ENCODE measurements around the gene ALG13. TPM values are rescaled to one million over a fixed set of nuclear protein-coding genes. Genes with fewer than 3 reads are reported as not detected.

ALG13 gene
- total RNA-seq, 4 donors from 2014 or later: 36.7 to 42.9 (median 39.6) TPM

DNA sequence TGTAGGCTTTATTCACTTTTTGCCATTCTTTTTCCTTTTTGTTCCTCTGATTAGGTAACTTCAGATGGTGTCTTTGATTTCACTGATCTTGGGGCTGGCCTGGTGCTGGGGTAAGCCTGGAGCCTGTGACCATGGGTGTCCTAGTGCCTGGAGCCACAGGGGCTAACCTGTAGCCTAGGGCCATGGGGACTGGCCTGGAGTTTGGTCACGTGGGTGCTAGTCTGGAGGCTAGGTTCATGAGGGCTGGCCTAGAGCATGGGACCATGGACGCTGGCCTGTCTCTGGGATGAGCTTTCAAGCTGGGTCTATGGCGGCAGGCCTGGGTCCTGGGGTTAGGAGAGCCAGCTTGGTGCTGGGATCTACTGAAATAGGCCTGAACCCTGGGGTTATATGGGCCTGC lies 32.2 kb upstream of the ALG13 start:
- DNase-seq (ENCODE audit: low spot score in 2 of 2): no peak
- WGBS, 2 donors: 93% methylated on average over 3 of the region's 3 CpGs; no CpG with 5 or more reads in 1 of the 2 donors
- intact Hi-C loops (cut with DNase I; ENCODE audit: low total_unique reads): no loop called here
- TF ChIP-seq POLR2A (IDR thresholded peaks at IDR 0.05): no peak
- TF ChIP-seq, protein P1, sequence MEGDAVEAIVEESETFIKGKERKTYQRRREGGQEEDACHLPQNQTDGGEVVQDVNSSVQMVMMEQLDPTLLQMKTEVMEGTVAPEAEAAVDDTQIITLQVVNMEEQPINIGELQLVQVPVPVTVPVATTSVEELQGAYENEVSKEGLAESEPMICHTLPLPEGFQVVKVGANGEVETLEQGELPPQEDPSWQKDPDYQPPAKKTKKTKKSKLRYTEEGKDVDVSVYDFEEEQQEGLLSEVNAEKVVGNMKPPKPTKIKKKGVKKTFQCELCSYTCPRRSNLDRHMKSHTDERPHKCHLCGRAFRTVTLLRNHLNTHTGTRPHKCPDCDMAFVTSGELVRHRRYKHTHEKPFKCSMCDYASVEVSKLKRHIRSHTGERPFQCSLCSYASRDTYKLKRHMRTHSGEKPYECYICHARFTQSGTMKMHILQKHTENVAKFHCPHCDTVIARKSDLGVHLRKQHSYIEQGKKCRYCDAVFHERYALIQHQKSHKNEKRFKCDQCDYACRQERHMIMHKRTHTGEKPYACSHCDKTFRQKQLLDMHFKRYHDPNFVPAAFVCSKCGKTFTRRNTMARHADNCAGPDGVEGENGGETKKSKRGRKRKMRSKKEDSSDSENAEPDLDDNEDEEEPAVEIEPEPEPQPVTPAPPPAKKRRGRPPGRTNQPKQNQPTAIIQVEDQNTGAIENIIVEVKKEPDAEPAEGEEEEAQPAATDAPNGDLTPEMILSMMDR (IDR thresholded peaks at IDR 0.05): no peak
- H3K4me3 ChIP-seq (ENCODE audit: low read depth, poor library complexity, severe bottlenecking): no peak overlapping the region

DNA sequence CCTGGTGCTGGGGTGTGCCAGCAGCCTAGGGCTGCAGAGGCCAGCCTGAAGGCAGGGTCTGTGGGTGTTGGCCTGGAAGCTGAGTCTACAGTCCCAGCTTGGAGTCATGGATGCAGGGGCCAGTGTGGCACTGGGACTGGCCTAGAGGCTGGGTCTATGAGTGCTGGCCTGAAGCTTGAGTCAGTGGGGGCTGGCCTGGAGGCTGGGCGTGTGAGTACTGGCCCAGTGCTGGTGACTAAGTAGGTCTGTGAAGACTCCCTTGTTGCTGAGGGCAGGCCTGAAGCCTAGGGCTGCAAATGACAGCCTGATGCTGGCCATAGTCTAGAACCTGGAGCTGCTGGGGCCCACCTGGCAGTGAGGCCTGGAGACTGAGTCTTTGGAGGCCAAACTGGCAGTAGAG lies 31.3 kb upstream of the ALG13 start:
- no peak overlapping the region for H3K4me3 ChIP-seq (ENCODE audit: low read depth, poor library complexity, severe bottlenecking)
- no peak for DNase-seq (ENCODE audit: low spot score in 2 of 2)
- no peak for TF ChIP-seq POLR2A (IDR thresholded peaks at IDR 0.05)
- TF ChIP-seq, protein P1 (IDR thresholded peaks at IDR 0.05): no peak
- intact Hi-C loops (cut with DNase I; ENCODE audit: low total_unique reads): no loop called here
- WGBS, 2 donors: 88% methylated on average over 1 of the region's 1 CpG; no CpG with 5 or more reads in 1 of the 2 donors

DNA sequence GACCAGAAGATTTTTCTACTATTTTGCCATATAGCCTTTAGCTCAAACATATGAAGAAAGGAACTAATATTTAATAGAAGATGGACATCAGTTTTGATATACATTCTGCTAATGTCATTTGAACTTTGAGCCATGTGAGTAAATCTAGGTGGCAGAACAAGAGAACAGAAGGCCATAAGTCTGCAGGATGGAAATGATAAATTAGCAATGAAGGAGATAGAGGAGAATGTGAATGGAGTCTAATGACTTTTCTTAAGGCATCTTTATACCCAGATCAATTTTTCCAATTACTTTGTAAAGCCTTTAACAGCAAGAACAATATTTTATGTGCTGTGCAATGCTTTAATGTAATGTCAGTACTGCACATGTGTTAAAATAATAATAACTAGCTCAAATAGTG lies 30.1 kb upstream of the ALG13 start:
- intact Hi-C loops (cut with DNase I; ENCODE audit: low total_unique reads): no loop called here

DNA sequence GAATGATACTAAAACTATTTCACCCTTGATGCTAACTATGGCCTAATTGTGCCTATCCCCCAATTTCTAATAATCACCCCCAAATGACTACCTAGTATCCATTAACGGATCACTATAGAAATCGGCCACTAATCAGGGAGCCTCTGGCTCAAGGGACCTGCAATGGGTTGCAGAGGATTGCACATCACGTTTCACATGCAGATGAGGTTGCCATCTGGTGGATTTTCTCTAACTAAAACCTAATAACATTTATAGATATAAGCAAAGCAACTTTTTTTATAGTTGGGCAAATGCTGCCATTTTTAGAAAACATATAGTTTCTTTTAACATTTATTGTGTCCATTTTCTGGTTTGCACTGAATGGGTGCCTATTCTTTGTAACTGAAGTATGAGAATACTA lies 28.3 kb upstream of the ALG13 start:
- no peak overlapping the region for H3K4me3 ChIP-seq (ENCODE audit: low read depth, poor library complexity, severe bottlenecking)
- no peak for DNase-seq (ENCODE audit: low spot score in 2 of 2)
- intact Hi-C loops (cut with DNase I; ENCODE audit: low total_unique reads): no loop called here
- no peak for TF ChIP-seq POLR2A (IDR thresholded peaks at IDR 0.05)
- TF ChIP-seq, protein P1 (IDR thresholded peaks at IDR 0.05): no peak
- WGBS, 2 donors: 40 to 48% methylated on average over 3 of the region's 3 CpGs

More for the DNA sequence above, 30.1 kb upstream of the ALG13 start:
- DNase-seq (ENCODE audit: low spot score in 2 of 2): no peak
- no peak for TF ChIP-seq POLR2A (IDR thresholded peaks at IDR 0.05)
- TF ChIP-seq, protein P1 (IDR thresholded peaks at IDR 0.05): no peak
- no peak overlapping the region for H3K4me3 ChIP-seq (ENCODE audit: low read depth, poor library complexity, severe bottlenecking)

DNA sequence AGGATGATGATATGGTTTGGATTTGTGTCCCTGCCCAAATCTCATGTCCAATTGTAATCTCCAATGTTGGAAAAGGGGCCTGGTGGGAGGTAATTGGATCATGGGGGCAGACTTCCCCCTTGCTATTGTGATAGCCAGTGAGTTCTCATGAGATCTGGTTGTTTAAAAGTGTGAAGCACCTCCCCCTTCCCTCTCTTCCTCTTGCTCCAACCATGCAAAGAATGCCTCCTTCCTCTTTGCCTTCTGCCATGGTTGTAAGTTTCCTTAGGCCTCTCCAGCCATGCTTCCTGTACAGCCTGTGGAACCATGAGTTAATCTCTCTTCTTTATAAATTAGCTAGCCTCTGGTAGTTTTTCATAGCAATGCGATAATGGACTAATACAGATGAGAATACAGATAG lies 19.7 kb upstream of the ALG13 start:
- DNase-seq (ENCODE audit: low spot score in 2 of 2): no peak
- WGBS, 2 donors: 93 to 100% methylated on average over 1 of the region's 1 CpG
- H3K4me3 ChIP-seq (ENCODE audit: low read depth, poor library complexity, severe bottlenecking): no peak overlapping the region
- TF ChIP-seq, protein P1 (IDR thresholded peaks at IDR 0.05): no peak
- no peak for TF ChIP-seq POLR2A (IDR thresholded peaks at IDR 0.05)
- intact Hi-C loops (cut with DNase I; ENCODE audit: low total_unique reads): no loop called here

DNA sequence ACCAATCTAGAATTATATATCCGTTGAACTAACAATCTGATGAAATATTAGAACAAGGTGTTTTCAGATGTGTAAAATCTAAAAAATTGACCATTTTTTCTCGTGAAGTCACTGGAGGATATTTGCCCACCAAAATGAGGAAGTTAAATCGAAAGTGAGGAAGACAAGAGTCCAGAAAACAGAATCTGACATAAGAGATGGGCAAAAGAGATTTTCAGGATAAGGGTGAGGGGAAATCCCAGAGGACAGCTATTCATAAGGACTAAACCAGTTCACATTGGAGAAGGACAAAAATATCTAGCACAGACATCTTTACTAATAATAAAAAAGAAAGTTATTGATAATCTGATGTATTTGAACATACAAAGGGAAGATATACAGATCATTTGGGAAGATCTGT lies 18.7 kb upstream of the ALG13 start:
- 73 to 80% methylated on average over 3 of the region's 3 CpGs for WGBS, 2 donors
- no peak for DNase-seq (ENCODE audit: low spot score in 2 of 2)
- no peak overlapping the region for H3K4me3 ChIP-seq (ENCODE audit: low read depth, poor library complexity, severe bottlenecking)
- no peak for TF ChIP-seq POLR2A (IDR thresholded peaks at IDR 0.05)
- TF ChIP-seq, protein P1 (IDR thresholded peaks at IDR 0.05): no peak
- intact Hi-C loops (cut with DNase I; ENCODE audit: low total_unique reads): no loop called here
